Right renal pelvis (tissue), 4 donors: ENCODE measurements around the gene PHC2. TPM values are rescaled to one million over a fixed set of nuclear protein-coding genes. Genes with fewer than 3 reads are reported as not detected.

Source experiments
- DNase-seq, 4 donors: peaks; one replicate each; pipeline ENCODE4 v3.0.0-alpha.2; 2013; ENCODE audit warnings: low read depth in 4 of 4, low spot score in 3 of 4, missing footprints in 1 of 4
- polyA plus RNA-seq, 4 donors: library from polyadenylated mRNA; unstranded; fragments of 120-200 nt; gene quantifications; one replicate each; pipeline ENCODE4 v1.2.1, GENCODE V29; 2013; ENCODE audit not compliant: insufficient read length in 4 of 4

The PHC2 gene
- polyA plus RNA-seq, 4 donors = 113 to 119 (median 116) TPM

DNA sequence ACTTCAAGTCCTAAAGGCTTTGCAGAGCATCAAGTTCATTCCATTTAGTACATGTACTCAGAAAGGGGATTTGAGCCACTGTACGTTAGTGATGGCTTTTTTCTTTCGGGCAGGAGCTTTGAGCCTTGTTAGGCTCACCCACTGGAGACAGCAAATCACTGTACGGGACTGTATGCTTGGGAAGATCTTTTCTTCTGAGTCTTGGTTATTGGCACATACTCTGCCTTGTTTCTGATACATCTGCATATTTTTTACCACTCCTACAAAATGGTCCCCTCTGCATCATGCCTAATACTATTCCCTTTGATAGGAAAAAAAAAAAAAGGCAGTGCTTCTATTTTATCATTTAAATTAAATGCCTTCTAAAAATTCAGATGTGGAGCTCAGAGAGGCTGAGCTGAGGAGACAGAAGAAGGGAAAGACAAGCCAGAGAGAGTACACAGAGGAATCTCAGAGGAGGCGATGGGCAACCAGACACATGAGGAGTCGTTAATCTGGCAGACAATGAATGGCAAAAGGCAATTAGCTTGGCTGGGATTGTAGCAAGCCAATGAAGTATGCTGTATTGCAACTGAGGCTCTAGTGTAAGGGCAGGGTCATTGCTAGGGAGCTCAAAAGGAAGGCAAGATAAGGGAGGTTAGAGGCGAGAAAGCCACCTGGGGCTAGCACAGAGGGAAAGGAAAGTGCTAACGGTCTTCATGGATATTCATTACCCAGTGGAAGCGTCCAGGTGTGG lies 39.4 kb downstream of the PHC2 start:
- no peak for DNase-seq

DNA sequence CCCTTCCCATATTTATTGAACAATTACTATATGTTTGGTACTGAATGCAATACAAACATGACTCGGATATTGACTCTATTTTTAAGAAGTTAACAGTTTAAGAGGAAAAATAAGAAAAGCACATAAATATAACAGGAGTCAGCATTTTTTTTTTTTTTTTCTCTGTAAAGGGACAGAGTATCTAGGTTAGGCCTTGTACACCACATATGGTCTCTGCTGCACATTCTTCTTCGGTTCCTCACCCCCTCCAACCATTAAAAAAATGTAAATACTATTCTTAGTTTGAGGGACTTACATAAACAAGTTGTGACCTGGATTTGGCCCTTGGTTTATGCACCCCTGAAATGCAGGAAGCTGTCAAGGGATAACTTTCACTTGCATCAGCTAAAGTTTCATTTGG lies 40.4 kb downstream of the PHC2 start:
- no peak for DNase-seq

DNA sequence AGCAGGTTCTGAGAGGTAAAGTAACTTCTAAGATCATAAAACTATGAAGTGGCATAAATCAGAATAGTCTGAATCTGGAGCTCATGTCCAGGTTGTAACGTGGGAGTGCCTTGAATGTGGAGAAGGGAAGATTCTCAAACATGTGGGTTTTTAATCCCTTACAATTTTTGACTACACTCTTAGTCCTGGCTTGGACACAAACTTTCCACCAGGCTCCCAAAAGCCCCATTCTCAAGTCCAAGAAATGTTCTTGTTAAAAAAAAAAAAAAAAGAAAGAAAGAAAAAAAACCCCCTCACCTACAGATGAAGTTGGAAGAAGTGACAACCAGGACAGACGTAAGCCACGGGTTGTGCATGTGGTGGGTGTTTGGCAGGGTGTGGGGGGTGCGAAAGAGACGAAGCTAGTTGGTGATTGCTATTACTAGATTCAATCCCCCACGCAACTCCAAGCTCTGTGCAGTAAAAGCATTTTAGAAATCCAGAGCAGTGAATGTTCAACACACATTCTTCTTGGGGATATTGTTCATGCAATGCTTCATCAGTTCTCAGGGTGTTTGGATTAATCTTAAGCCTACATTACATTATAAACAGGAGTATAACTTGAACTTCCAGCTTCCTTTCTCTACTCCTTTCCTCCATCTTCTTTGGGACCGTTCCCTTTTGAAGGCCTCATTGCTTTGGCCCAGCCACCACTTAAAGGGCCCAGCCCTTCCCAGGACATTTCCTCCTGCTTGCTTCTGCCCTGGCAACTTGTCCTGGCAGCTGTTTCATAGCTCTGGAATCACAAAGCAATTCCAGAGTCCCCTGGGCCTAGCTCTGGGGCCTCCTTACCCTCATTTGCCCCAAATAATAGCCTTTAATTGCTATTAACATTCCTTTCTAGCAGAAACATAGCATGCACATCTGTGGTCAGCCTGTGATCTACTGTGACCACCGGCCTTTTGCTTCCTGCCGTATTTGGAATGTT lies 41.8 kb downstream of the PHC2 start:
- DNase-seq = no peak

DNA sequence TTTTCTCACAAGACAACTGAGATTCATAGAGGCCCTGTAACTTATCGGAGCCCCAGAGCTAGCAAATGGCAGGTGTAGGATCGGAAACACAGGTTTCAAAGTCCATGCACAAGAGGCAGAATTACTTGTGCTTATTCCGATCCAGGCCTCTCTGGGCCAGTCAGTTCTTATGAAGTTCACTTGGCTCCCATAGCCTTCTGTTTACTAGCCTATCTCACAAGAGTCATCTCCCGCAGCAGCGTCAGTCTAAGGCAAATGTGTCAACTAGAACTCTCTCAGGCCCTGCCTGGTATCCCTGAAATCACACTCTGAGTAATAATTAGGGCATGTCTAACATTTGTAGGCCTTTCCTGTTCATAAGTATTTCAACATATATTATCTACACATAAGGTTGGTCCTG lies 43.3 kb downstream of the PHC2 start:
- DNase-seq = no peak

DNA sequence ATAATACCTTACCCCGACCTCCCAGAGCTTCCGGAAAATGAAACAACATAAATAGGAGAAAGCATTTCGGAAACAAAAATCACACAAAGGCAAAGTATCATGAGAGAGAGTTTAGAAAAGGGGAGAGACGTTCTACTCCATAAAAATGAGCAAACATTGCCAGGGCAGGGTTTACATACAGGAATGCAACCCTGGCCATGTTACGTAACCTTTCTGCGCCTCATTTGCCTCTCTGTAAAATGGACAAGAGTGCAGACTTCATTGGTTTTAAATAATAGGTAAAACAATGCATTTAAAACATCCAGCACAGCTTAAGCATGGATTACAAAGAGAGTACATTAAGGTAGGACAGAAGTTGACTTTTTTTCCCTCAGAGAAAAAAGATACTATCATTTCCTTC lies 45.6 kb downstream of the PHC2 start:
- DNase-seq = no peak

DNA sequence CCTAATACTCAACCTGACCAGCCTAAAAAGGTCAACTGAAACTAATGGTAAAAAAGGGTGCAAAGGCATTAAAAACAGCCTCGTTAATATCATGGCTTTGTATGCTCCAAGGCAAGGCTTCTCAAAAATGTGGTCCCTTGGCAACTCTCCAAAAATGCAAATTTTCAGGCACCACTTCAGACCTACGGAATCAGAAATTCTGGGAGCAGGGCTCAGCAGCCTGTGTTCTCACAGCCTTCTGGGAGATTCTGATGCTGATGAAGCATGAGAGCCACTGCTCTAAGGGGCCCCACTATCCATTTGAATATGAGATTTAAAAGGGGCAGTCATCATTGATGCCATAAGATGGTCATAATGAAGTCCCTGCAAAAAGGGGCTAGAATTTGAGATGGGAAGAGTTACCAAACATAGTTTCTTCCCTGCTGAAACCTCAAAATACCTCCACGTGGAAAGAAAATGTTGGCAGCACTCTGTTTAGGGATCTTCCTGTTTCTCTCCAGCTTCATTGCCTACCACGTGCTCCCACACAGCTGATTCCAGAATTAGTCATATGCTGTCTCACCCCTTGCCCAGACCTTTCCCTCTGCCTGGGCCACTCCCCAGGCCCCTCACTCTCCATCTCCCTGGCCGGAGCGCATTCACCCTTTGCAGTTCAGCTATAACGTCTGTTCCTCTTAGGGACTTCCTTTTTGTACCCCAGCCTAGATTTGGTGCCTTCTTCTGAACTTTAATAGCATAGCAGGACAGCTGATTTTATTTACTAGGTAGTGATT lies 46.7 kb downstream of the PHC2 start:
- DNase-seq = no peak

DNA sequence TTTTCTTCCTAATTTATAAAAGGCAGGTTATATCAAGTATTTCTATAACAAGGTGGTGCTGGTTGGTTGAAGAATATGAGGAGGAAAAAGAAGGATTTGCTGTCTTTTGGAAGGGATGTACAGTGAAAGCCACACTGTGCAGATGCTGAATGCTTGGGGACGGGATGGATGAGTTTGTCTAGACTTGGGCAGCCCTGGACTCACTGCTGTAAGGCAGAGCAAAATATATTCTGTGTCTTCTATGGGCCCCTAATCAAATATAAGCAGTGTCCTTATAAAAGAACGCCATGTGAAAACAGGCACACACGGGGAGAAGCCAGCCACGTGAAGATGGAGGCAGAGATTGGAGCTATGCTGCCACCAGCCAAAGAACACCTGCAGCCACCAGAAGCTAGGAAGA lies 47.4 kb downstream of the PHC2 start:
- DNase-seq = no peak

DNA sequence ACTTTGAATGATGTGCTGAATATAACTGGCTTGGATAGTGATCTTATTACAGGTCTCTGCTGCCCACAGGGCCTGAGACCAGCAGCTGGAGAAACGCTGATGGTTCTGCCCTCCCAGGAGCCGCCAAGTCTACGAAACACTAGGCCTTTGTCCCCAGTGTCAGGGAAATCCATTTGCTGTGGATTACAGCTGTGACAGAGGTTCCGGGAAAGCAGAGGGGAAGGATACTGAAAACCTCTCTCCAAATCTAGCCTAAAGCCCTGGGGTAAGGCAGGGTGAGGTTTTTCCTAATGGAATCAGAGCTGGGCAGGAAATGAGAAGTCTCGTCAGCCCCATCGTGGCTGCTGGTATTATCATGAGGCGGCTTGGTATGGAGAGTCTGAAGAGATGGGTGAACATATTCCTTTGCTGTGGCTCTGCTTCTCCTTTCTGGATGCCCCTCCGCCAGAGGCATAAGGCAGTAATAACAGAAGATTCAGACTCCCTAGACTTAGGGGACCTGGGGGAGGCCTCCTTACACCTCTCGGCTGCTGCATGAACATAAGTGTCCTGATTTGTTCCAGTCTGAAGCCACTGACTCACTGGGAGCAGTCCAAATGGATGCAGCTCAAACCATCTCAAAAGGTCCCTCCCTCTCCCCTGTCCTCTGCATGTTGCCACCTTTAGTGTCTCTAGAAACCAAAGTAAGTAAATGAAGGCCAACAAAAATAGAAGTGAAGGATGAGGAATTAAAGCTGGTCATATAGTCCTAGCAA lies 48.1 kb downstream of the PHC2 start:
- no peak for DNase-seq

DNA sequence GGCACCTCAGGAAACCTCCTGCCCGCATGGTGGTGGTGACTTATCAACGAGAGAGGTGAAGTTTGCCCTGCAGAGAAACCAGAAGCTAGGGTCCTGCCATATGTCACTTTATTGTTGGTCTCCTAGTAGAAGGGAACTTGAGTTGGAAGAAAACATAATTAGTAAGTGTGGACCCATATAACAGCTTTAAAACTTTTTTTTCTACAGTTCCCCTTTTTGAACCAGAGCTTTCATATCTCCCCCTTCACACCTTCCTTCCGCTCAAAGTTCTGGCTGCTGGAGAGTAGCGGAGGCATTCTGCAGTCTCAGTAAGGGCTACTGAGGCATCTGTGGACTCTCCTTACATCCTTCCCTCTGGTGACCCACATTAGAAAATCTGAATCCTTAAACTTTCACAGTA lies 48.9 kb downstream of the PHC2 start:
- DNase-seq = no peak

DNA sequence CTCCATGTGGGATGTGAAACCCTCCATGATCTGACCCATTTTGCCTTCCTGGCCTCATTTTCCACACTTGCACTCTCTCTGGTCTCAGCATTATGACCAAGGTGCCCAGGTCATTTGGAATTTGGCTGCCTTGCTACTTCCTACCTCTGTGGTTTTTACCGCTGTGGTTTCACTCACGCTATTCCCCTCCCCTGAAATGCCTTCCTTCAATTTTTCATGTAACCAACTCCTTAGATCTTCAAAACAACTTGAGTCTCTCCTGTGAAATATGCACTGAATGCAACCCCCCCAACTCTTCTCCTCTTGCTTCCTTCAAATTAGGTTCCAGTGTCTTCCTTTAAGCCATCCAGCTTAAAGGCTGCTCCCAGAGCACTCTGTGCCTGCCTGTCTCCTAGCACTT lies 50.1 kb downstream of the PHC2 start:
- no peak for DNase-seq

DNA sequence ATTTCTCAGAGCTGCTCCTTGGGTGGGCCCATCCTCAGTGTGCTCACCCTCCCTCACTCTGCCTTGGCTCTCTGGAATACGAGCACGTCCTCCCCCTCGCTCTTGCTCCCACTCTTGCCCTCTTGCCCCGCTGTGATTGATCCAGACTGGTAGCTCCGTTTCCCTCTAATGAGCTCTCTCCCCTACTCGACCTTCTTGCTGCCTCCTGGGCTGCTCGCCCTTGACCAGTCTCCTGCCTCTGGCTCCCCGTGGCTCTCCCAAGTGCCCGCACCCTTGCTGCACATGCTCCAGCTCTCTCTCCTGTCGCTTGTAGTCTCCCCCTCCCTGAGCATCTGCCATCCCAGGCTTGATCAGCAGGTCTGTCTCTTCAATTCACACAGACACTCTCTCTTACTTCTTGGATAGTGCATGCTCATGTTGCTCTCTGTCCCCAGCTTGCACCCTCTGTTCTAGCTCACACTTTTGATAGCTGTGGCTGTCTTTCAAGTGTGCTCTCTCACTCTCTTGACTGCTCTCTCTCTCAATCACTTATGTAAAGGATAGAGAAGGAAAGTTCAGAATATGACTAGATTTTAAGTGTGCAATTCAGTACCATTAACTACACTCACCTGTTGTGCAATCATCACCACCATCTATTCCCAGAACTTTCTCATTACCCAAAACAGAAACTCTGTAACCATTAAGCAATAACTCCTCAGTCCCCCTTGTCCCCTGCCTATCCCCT lies 51.1 kb downstream of the PHC2 start:
- no peak for DNase-seq

DNA sequence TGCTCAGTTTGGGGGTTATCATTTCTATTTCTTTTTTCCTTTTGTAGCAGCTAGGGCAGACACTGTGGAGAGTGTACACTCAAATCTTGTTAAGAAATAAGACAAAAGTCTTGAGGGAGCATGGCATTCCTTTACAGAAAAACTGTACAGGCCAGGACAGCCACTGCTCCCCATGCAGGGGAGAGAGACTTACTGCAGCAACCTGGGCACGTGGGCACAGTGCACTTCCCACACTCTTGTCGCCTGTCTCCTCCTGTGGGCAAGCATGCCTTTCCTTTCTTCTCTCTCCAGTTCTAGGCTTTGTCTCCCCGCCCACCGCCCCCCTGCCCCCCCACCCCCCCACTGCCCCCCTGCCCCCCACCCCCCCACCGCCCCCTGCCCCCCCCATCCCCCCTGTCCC lies 51.9 kb downstream of the PHC2 start:
- DNase-seq = no peak

DNA sequence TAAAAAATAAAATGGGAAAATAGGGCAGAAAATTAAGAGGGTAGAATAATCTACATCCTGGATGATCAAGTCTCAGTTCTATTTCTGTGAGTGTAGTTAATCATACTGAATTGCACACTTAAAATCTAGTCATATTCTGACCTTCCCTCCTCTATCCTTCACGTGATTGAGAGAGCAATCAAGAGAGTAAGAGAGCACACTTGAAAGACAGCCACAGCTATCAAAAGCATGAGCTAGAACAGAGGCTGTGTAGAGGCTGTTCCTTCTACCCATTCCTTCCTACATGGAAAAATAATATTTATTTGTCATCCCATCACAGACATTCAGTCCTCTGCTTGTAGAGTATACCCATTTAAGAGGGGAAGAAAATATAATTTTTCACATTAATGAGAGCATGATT lies 52.4 kb downstream of the PHC2 start:
- no peak for DNase-seq

DNA sequence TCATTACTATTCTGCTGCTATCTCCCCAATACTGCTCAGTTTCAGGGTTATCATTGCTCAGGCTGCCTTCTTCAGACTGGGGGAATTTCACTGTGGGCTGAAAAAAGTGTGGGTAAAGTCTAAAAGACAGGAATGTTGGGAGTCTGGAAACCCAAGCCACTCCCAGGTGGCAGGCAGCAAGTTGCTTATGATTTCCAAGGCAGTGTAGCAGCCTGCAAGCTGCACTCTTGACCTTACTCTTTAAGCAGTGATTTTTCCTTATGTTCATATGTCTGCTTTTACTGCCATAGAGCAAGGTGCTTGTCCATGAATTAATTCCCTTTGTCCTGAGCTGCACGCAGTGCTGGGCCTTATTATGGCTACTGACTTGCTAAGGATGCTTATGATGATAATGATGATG lies 53.1 kb downstream of the PHC2 start:
- DNase-seq = no peak

DNA sequence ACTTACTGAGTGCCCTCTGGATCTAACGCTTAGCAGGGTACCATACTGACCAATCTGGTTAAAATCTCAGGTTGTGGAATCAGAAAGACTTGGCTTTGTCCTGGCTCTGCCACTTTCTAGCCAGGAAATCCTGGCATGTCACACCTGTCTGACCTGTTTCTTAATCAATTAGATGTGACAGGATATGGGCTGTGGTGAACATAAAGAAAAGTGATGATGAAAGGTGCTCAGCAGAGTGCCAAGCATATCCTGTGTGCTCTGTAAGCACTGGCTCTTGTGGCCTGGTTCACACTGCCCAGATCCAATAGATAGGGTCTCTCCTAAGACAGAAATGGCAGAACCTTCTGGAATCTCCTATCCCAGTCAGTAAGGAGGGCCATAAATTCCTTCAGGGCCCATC lies 53.9 kb downstream of the PHC2 start:
- no peak for DNase-seq

DNA sequence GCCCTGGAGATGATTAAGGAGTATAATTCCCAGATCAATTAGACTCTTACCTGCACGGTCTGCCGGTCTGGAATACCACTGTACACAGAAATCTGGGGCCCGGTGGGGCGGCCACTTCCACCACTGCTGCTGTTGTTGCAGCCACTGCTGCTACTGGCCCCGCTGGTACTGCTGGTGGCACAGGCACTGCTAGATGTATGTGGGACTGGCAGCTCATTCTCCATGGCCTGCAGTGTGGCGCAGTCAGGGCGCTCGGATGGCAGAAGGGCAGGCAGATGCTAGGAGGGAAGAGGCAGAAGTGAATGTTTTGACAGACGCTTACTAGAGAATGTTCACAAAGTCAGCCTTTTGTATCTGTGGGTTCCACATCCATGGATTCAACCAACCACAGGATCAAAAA lies 55.6 kb downstream of the PHC2 start:
- DNase-seq = no peak

DNA sequence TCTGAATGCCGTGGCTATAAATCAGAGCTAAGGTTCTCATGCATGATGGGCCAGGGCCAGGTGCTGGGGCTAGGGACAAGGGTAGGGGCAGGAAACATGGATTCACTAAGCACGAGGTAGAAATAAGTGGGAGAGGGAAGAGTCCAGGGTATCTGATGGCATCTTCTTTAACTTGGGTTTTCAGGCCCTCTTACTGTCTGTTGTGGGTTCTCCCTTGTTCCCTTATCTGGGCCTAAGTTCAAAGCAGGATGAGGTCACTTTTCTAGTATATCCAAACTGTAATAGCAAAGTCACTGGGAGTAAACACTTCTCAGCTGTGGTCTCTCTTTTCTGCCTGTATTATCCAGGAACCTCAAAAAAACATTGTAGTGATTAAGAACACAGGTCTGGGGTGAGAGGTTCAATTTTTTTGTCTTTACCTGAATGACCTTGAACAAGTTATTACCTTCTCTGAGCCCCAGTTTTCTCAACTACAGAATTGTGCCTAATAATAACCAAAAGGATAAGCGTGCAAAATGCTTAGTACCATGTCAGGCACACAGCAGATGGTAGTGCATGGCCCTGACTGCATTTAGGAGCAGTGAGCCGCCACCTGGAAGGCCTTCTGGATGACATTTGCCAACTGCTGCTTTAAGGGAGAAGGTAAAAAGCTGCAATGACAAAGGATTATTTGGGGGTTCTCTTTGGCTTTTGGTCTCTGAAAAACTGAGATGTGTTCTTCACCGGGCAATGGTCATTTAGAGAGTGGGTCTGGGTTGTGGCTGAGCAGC lies 56.4 kb downstream of the PHC2 start:
- no peak for DNase-seq

DNA sequence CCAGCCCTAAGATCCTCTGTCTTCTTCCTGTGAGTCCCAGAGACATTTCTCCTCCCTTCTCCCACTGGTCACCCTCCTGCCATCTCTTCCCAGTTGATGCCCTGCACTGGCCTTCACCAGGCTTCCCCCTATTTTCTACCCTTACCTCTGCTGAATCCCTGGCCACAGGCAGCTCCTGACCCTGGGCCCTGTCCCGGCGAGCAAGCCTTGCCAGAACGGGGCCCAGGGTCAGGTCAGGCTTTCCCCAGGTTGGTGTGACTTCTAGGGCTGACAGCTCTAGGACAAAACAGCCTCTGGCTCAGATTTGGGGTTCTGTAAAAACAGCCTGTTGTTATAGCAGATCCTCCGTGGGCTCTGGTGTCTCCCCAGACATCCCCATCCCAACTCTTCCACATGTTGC lies 57.3 kb downstream of the PHC2 start:
- no peak for DNase-seq

DNA sequence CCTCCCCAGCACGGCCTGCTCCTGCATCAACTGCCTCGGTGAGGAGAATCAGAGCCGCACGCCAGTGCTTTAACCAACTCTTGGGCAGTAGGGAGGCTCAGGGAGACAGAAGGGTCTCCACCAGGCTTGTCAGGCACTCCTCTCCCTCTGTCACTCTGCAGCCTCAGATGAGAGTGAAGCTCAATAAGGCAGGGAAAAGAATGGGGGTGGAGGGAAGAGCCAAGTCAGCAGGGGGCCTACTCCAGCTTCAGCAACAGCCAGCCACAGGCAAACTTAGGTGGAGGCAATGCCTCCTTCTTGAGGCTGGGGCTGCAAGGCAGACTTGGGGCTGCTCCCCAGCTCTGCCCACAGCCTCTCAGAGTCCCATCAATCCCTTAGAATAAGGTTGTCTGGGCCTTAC lies 58.2 kb downstream of the PHC2 start:
- DNase-seq = no peak
